K562 (cell line): ENCODE results near the gene HAS3. TPM values are rescaled to one million over a fixed set of nuclear protein-coding genes. Genes with fewer than 3 reads are reported as not detected.

Source experiments
- CBFA2T2 ChIP-seq: fragments of 450-650 bp; conservative IDR thresholded peaks from 2 replicates; pipeline ENCODE4 v1.6.1; 2017; ENCODE audit warnings: mild to moderate bottlenecking
- CHD4 ChIP-seq: fragments of 200-600 bp; sonication (generic); IDR thresholded peaks from 3 replicates; pipeline ENCODE4 v1.6.1; 2012; ENCODE audit warnings: low read depth, mild to moderate bottlenecking, mixed read lengths, low read length, inconsistent platforms; ENCODE audit not compliant: insufficient read depth, insufficient replicate concordance, poor library complexity, severe bottlenecking
- PHTF2 ChIP-seq: fragments of 250-450 bp; sonication (Bioruptor Pico); IDR thresholded peaks from 2 replicates; pipeline ENCODE4 v1.5.0; 2021; ENCODE audit warnings: mild to moderate bottlenecking
- POLR2G ChIP-seq: fragments of 200-400 bp; formaldehyde crosslinking; IDR thresholded peaks from 2 replicates; pipeline ENCODE4 v1.6.1; 2017; ENCODE audit warnings: low read depth, mild to moderate bottlenecking, antibody characterized with exemption, low read length, moderate library complexity
- PTTG1 ChIP-seq: fragments of 450-650 bp; IDR thresholded peaks from 2 replicates; pipeline ENCODE4 v1.6.1; 2016; ENCODE audit warnings: low read depth, mild to moderate bottlenecking, missing genetic modification characterization, missing compliant biosample characterization
- RBFOX2 ChIP-seq: fragments of 200-400 bp; formaldehyde crosslinking; IDR thresholded peaks from 2 replicates; pipeline ENCODE4 v1.6.1; 2017; ENCODE audit warnings: low read depth, mild to moderate bottlenecking, low read length, moderate library complexity
- RBM22 ChIP-seq: fragments of 200-400 bp; formaldehyde crosslinking; IDR thresholded peaks from 2 replicates; pipeline ENCODE4 v1.6.1; 2018; ENCODE audit warnings: low read length, low read depth; ENCODE audit not compliant: poor library complexity, severe bottlenecking
- SAFB ChIP-seq: fragments of 200-400 bp; formaldehyde crosslinking; IDR thresholded peaks from 2 replicates; pipeline ENCODE4 v1.6.1; 2017; ENCODE audit warnings: low read depth, low read length, borderline replicate concordance
- SIN3A ChIP-seq, 2 experiments: fragments of 150-350 bp in 1 of 2; IDR thresholded peaks; 2 replicates each; pipeline ENCODE4 v1.6.1; 2011 to 2016; ENCODE audit warnings: borderline replicate concordance in 2 of 2, low read depth in 2 of 2, low read length in 2 of 2, mild to moderate bottlenecking in 2 of 2, moderate library complexity in 2 of 2; ENCODE audit not compliant: control insufficient read depth in 1 of 2
- TAL1 ChIP-seq: fragments of 450-650 bp; IDR thresholded peaks from 2 replicates; pipeline ENCODE4 v1.6.1; 2016; ENCODE audit warnings: mild to moderate bottlenecking
- TEAD1 ChIP-seq, 2 experiments: fragments of 450-650 bp in 1 of 2; sonication (generic) in 1 of 2; formaldehyde crosslinking; IDR thresholded peaks; 2 replicates each; pipeline versions ENCODE4 v1.4.0 to v1.8.0; 2020 to 2022; ENCODE audit warnings: mild to moderate bottlenecking in 2 of 2, missing genetic modification reagents in 1 of 2
- ZNF274 ChIP-seq: IDR thresholded peaks from 2 replicates; pipeline ENCODE4 v1.6.1; 2011; ENCODE audit warnings: low read depth, mild to moderate bottlenecking, low read length, moderate library complexity, borderline replicate concordance
- ZNF431 ChIP-seq: sonication (generic); formaldehyde crosslinking; IDR thresholded peaks from 2 replicates; pipeline ENCODE4 v1.8.0; 2022; ENCODE audit warnings: mild to moderate bottlenecking, missing genetic modification reagents
- polyA plus RNA-seq, 8 experiments: library from polyadenylated mRNA; depleted of rRNA in 4 of 8; stranded (reverse) in 5 of 8; unstranded in 3 of 8; fragments of >200 nt; fragmentation: Nextera tagmentation in 2 of 8; fragmentation: Illumina TruSeq in 1 of 8; extraction: Ambion mirVana in 2 of 8; extraction: Trizol in 1 of 8; gene quantifications; 2 replicates each; pipeline versions ENCODE4 v1.2.1 to v1.2.3, GENCODE V29; 2011 to 2014; ENCODE audit warnings: inconsistent platforms in 1 of 8, missing spikeins in 1 of 8
- total RNA-seq, 7 experiments: library from RNA; depleted of rRNA in 6 of 7; stranded (reverse); fragments of >200 nt in 6 of 7; fragmentation: Illumina TruSeq in 2 of 7; extraction: Trizol in 2 of 7; gene quantifications; 2 replicates each; pipeline versions ENCODE4 v1.2.1 to v1.2.3, GENCODE V29; 2011 to 2021; ENCODE audit warnings: low replicate concordance in 1 of 7
- TF ChIP-seq, protein P1 (sequence below): sonication (generic); formaldehyde crosslinking; IDR thresholded peaks from 2 replicates; pipeline ENCODE4 v1.8.0; 2022; ENCODE audit warnings: mild to moderate bottlenecking, missing genetic modification reagents
- TF ChIP-seq, protein P2 (sequence below), 2 experiments: IDR thresholded peaks; 2 replicates each; pipeline ENCODE4 v1.6.1; 2011; ENCODE audit warnings: borderline replicate concordance in 1 of 2, control low read depth in 1 of 2, low read depth in 1 of 2, low read length in 1 of 2, mild to moderate bottlenecking in 1 of 2, mixed read lengths in 1 of 2, moderate library complexity in 1 of 2; ENCODE audit not compliant: insufficient read depth in 1 of 2, insufficient read length in 1 of 2, poor library complexity in 1 of 2, severe bottlenecking in 1 of 2; ENCODE audit errors: extremely low read depth in 1 of 2
- TF ChIP-seq, protein P3 (sequence below): fragments of 450-650 bp; IDR thresholded peaks from 2 replicates; pipeline ENCODE4 v1.6.1; 2018; ENCODE audit warnings: mild to moderate bottlenecking, low read depth; ENCODE audit not compliant: partially characterized antibody

The HAS3 gene
- total and polyA plus RNA-seq, 9 of the 15 experiments (the other 6 are each of a cell fraction or from before 2014, with no cell fraction given): 0.04 to 0.33 (median 0.13) TPM; not detected in 1

DNA sequence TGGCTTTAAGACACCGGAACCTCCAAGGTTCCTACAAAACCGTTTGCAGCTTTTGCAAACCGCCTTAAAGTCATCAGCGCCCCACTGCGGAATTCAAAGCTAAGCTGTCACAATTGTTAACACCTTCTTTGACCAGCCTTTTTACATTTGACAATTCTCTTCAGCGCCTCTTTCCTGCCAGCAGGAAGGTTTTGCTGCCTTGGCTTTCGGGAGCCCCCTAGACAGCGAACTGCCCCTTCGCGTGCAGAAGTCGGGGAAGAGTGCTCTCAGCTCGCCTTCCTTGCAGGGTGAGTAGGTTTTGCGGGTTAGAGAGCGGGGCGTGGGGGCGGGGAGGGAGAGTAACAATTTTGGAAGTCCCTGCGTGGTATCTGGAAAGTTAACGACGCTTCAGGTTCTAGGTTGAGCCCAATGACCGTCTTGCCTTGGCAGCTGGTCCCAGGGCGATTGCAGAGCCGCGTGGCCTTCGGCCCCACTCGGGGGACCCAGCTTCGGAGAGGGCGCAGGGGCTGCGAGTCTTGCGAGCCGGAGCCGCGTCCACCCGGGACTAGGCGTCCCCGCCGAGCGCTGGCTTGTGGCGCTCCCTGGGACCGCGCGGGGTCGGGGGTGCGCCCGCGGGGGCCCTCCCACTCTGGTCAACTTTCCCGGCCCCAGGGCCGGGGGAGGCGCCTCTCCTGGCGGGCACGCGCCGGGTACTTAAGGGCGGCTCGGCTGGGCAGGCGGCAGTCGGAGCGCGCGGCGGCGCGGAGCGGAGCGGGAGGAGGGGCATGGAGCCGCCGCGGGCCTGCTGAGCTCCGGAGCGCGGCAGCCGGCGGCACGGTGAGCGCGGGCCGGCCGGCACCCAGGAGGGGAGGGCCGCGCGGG lies at the start of gene HAS3 (continued):
- TF ChIP-seq, protein P1, sequence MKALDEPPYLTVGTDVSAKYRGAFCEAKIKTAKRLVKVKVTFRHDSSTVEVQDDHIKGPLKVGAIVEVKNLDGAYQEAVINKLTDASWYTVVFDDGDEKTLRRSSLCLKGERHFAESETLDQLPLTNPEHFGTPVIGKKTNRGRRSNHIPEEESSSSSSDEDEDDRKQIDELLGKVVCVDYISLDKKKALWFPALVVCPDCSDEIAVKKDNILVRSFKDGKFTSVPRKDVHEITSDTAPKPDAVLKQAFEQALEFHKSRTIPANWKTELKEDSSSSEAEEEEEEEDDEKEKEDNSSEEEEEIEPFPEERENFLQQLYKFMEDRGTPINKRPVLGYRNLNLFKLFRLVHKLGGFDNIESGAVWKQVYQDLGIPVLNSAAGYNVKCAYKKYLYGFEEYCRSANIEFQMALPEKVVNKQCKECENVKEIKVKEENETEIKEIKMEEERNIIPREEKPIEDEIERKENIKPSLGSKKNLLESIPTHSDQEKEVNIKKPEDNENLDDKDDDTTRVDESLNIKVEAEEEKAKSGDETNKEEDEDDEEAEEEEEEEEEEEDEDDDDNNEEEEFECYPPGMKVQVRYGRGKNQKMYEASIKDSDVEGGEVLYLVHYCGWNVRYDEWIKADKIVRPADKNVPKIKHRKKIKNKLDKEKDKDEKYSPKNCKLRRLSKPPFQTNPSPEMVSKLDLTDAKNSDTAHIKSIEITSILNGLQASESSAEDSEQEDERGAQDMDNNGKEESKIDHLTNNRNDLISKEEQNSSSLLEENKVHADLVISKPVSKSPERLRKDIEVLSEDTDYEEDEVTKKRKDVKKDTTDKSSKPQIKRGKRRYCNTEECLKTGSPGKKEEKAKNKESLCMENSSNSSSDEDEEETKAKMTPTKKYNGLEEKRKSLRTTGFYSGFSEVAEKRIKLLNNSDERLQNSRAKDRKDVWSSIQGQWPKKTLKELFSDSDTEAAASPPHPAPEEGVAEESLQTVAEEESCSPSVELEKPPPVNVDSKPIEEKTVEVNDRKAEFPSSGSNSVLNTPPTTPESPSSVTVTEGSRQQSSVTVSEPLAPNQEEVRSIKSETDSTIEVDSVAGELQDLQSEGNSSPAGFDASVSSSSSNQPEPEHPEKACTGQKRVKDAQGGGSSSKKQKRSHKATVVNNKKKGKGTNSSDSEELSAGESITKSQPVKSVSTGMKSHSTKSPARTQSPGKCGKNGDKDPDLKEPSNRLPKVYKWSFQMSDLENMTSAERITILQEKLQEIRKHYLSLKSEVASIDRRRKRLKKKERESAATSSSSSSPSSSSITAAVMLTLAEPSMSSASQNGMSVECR: no peak
- peak; percentile 44 for TF ChIP-seq RBFOX2
- TF ChIP-seq SAFB: peak; percentile 61
- no peak for TF ChIP-seq PHTF2 (CRISPR knock-in tag)
- no peak for TF ChIP-seq ZNF274
- TF ChIP-seq CHD4: no peak
- TF ChIP-seq, protein P2, sequence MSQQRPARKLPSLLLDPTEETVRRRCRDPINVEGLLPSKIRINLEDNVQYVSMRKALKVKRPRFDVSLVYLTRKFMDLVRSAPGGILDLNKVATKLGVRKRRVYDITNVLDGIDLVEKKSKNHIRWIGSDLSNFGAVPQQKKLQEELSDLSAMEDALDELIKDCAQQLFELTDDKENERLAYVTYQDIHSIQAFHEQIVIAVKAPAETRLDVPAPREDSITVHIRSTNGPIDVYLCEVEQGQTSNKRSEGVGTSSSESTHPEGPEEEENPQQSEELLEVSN (IDR thresholded peaks at IDR 0.05; ENCODE audit: borderline replicate concordance in 1 of 2, extremely low read depth in 1 of 2, insufficient read depth in 1 of 2, insufficient read length in 1 of 2, low read depth in 1 of 2, low read length in 1 of 2, poor library complexity in 1 of 2, severe bottlenecking in 1 of 2): peak; percentile 14 to 87
- TF ChIP-seq CBFA2T2: no peak; the same call in 1 of the 2 replicates
- TF ChIP-seq ZNF431 (CRISPR knock-in tag): no peak
- peak; percentile 74 for TF ChIP-seq POLR2G
- TF ChIP-seq TEAD1 (CRISPR knock-in tag; IDR thresholded peaks at IDR 0.05): peak in 1 of 2 experiments; percentile 63; a peak in 2 of 4 replicates
- no peak for TF ChIP-seq TAL1
- TF ChIP-seq SIN3A (IDR thresholded peaks at IDR 0.05; ENCODE audit: borderline replicate concordance in 2 of 2, control insufficient read depth in 1 of 2, low read depth in 2 of 2, low read length in 2 of 2): no peak; a peak in 1 of 4 replicates
- no peak for TF ChIP-seq PTTG1 (tag)
- TF ChIP-seq, protein P3, sequence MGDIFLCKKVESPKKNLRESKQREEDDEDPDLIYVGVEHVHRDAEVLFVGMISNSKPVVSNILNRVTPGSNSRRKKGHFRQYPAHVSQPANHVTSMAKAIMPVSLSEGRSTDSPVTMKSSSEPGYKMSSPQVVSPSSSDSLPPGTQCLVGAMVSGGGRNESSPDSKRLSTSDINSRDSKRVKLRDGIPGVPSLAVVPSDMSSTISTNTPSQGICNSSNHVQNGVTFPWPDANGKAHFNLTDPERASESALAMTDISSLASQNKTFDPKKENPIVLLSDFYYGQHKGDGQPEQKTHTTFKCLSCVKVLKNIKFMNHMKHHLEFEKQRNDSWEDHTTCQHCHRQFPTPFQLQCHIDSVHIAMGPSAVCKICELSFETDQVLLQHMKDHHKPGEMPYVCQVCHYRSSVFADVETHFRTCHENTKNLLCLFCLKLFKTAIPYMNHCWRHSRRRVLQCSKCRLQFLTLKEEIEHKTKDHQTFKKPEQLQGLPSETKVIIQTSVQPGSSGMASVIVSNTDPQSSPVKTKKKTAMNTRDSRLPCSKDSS: no peak
- peak; percentile 31 for TF ChIP-seq RBM22
